DMS 273 treated with DMSO at 0.1 percent for 48 hours (cell line): ENCODE measurements around the gene ERCC4.

Experiments
- DNase-seq: peaks from one replicate; lab custom pipeline; 2025; lab: John Stamatoyannopoulos, UW

The ERCC4 gene

DNA sequence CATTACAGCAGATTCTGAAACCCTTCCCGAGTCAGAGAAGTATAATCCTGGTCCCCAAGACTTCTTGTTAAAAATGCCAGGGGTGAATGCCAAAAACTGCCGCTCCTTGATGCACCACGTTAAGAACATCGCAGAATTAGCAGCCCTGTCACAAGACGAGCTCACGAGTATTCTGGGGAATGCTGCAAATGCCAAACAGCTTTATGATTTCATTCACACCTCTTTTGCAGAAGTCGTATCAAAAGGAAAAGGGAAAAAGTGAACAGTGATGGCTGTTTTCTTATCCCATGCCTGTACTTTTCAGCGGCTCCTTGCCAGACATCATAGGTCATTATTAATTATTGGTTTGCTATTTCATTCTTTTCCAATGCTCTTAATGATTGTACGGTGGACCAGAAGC lies 28.1 kb downstream of the ERCC4 start:
- DNase-seq = no peak

GRCh38 chr16:13950821-13951547 lies 31.0 kb downstream of the ERCC4 start:
- DNase-seq = no peak

GRCh38 chr16:13951611-13952010 lies 31.7 kb downstream of the ERCC4 start:
- DNase-seq = no peak

DNA sequence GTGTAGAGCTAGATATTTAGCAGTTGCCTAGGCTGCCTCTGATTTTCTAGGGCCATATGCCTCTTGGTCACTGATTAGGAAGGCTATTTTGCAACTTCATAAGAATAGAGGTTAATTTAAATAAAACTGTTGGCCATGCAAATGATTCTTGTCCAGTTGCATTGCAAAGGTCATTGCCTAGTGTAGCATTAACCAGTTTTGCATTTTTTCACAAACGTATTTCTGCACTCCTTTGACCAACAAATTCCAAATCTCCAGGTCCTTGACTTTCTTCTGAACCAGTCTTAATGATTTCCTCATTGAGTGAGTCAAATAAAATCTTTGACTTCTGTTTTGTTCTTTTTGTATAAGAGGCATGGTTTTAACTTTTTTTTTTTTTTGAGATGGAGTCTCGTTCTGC lies 33.5 kb downstream of the ERCC4 start:
- DNase-seq = no peak

DNA sequence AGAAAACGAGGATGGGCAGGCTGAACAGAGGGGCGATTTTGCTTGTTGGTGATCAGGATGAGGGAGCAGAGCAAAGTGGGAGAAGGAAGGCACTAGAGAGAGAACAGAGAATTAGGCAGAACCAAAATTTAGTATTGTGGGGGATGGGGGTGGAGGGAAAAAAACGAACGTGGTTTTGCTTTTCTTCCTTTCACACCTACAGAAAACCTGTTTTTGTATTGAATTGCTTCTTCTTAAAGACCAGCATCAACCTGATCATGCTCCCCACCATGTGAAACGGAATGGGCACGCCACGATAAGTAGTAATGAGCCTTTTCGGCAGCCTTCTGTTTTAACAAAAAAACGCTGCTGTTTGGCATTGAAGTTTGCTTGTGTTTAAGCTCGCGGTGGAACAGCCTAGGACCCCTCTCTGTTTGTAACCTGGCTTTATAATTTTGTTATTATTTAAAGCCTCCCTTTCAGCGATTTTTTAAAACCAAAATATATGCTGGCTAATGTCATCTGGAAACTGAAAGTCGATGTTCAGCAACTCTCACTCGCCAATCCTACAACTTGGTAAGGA lies 36.8 kb downstream of the ERCC4 start:
- no peak for DNase-seq

- DNase-seq = peak; percentile 92
These were observed 37.5 kb downstream of the ERCC4 start for GRCh38 chr16:13957197-13958078.

DNA sequence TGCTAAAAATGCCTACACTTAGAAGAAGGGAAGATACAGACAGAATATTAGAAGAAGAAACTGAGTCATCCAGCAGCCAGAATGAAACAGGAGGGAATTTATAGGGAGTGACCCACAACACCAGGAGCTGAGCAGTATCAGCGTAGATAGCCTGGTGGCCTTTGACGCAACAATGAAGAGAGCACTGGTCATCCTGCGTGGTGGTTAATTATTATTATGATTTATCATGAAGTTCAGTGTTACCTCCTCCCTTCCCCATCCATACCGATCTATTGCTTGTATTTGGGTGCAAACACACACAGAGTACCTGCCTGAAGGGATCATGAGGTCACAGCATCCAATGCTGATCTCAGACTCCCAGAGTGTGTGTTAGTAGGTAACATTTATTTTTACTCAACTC lies 38.5 kb downstream of the ERCC4 start:
- no peak for DNase-seq

GRCh38 chr16:13959626-13960025 lies 39.7 kb downstream of the ERCC4 start:
- DNase-seq = no peak

GRCh38 chr16:13961099-13961811 lies 41.3 kb downstream of the ERCC4 start:
- DNase-seq = peak; percentile 30

DNA sequence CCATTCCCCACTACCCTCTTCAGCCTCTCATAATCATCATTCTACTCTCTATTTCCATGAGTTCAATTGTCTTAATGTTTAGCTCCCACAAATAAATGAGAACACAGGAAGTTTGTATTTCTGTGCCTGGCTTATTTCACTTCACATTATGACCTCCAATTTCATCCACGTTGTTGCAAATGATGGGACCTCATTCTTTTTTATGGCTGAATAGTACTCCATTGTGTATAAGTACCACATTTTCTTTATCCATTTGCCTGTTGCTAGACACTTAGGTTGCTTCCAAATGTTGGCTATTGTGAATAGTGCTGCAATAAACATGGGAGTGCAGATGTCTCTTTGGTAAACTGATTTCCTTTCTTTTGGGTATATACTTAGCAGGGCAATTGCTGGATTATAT lies 42.3 kb downstream of the ERCC4 start:
- no peak for DNase-seq

- no peak for DNase-seq
These were observed 48.9 kb downstream of the ERCC4 start for GRCh38 chr16:13968835-13969234.

GRCh38 chr16:13969711-13970110 lies 49.8 kb downstream of the ERCC4 start:
- no peak for DNase-seq

DNA sequence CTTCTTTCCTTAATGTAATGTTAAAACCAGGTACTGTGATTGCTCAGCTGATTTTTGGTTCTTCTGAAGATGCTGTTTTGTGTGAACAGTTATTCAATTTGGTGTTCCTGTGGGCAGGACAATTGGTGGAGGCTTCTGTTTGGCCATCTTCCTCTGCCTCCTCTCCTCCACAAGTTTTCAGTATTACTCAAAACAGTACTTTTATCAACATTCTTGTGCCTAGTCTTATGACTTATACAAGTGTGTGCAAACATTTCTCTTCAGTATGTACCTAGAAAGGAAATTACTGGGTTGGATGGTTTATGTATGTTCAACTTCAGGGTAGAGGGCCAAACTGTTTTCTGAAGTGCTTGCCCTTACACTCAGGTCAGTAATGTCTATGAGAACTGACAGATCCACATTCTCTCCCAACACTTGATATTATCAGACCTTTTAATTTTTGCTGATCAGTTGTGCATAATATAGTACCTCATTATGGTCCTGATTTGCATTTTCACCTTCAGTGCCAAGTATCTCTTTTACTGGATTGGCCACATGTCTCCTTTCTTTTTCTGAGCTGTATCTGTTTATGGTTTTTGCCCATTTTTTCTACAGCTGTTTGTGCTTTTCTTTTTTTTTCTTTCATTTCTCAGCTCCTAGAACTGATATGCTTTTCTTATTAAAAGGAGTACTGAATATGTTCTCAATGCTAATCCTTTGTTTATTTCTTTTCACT lies 50.9 kb downstream of the ERCC4 start:
- no peak for DNase-seq

- no peak for DNase-seq
These were observed 53.5 kb downstream of the ERCC4 start for GRCh38 chr16:13973321-13974023.

DNA sequence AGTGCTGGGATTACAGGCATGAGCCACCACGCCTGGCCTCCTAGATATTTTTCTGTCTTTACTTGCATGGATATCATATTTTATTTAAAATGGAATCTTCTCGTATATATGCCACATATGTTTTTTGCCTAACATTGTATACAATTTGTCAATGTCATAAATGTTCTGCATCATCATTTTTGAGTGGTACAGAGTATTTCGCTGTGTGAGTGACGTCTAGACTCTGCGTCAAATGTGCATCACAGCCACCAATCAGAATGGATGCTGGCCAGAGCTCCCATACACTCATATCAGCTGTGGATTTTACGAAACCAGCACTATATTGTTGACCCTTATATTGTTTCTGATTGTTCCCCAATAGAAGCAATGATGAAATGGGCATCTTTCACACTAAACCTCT lies 57.2 kb downstream of the ERCC4 start:
- DNase-seq = no peak

- DNase-seq = no peak
These were observed 62.5 kb downstream of the ERCC4 start for GRCh38 chr16:13982451-13982850.

GRCh38 chr16:13983625-13984024 lies 63.7 kb downstream of the ERCC4 start:
- DNase-seq = no peak

DNA sequence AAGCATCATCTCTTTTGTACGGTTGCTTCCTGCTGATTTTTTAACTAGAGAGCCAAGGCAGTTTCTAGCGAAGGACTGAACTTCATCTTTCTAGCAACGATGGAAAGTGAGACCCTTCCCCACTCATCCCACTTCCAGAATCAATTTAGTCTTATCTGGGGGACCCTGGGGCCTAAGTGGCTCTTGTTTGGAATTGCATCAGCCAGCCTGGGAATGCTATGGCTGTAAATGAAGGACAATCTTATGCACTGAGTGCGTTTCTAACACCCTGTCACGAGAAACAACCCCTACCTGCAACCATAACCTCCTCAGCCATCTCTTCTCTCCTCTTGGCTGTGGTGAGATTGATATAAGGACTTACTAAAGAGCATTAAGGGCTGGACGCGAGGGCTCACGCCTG lies 64.8 kb downstream of the ERCC4 start:
- no peak for DNase-seq

GRCh38 chr16:13988038-13988437 lies 68.1 kb downstream of the ERCC4 start:
- no peak for DNase-seq

DNA sequence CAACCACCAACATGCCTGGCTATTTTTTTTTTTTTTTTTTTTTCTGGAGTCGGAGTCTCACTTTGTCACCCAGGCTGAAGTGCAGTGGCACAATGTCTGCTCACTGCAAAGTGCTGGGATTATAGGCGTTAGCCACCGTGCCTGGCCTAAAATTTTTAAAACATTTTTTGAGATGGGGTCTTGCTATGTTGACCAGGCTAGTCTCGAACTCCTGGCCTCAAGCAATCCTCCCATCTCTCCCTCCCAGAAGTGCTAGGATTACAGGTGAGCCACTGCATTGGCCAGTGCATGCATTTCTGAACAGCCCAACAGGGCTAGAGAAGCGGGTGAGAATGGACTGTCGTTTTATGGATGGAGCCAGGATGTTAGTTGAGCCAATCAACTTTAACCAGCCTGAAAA lies 72.4 kb downstream of the ERCC4 start:
- DNase-seq = no peak

DNA sequence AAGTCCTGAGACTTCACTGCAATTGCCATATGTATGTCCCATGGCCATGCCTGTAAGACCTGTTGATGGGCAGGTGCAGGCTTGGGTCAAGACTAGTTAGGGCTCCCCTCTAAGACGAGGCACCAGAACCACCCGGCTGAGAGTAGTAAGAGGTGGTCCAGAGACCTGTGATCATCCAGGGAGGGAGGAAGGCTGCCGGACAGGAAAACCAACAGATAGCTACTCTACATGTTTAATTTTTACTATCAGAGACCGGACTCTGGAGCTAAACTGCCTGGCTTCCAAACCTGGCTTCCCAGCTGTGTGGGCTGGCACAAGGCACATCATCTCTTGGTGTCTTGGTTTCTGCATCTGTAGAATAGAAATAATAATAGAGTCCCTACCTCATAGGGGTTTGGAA lies 73.0 kb downstream of the ERCC4 start:
- no peak for DNase-seq
